Measurements from ENCODE around the gene GPX5. TPM values are rescaled to one million over a fixed set of nuclear protein-coding genes. Genes with fewer than 3 reads are reported as not detected.

The GPX5 gene, protein sequence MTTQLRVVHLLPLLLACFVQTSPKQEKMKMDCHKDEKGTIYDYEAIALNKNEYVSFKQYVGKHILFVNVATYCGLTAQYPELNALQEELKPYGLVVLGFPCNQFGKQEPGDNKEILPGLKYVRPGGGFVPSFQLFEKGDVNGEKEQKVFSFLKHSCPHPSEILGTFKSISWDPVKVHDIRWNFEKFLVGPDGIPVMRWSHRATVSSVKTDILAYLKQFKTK
- not detected in 2 replicates for total RNA-seq

DNA sequence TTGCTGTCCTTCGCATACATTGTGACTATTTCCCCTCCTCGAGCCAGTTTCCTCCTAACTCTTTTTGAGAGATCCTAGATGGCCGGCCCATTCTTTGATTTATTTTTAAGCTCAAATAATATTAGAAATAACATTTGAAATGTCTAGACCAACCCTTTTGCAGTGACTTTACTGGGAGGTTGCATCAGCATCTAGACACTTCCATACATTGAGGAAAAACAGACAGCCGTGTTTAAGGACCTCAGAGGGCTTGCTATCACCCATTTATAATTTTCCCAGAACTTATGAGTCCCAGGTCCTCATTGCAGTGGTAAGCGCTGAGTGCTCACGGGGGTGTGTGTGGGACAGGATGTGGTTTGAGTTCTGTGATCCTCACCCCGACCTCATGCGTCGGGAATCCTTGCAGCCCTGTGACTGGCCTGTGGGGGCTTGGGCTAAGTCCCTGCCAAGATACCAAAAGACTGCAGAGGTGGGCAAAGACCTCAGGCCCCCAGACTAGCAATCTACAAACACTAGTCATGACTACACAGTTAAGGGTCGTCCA is at the start of gene GPX5:
TSS of gene GPX5 (plus strand) at position 386 of the 544 bp plus-strand sequence. CDS start at position 519, 133 bp downstream.
- no peak within 1 kb of the TSS for H3K4me3 ChIP-seq (ENCODE audit: low read depth, low read length)
- no peak for DNase-seq (ENCODE audit: low read depth)
- no peak for TF ChIP-seq CTCF (IDR thresholded peaks at IDR 0.05; ENCODE audit: insufficient read depth, low read depth, low read length)

- TF ChIP-seq CTCF (IDR thresholded peaks at IDR 0.05; ENCODE audit: insufficient read depth, low read depth, low read length) = no peak
- no peak for DNase-seq (ENCODE audit: low read depth)
- no peak overlapping the region for H3K4me3 ChIP-seq (ENCODE audit: low read depth, low read length)
These were observed 47.2 kb upstream of the GPX5 start for GRCh38 chr6:28478518-28478917.

GRCh38 chr6:28480253-28480932 is 45.3 kb upstream of the GPX5 start:
- H3K4me3 ChIP-seq (ENCODE audit: low read depth, low read length) = no peak overlapping the region
- DNase-seq (ENCODE audit: low read depth) = no peak
- TF ChIP-seq CTCF (IDR thresholded peaks at IDR 0.05; ENCODE audit: insufficient read depth, low read depth, low read length) = no peak

DNA sequence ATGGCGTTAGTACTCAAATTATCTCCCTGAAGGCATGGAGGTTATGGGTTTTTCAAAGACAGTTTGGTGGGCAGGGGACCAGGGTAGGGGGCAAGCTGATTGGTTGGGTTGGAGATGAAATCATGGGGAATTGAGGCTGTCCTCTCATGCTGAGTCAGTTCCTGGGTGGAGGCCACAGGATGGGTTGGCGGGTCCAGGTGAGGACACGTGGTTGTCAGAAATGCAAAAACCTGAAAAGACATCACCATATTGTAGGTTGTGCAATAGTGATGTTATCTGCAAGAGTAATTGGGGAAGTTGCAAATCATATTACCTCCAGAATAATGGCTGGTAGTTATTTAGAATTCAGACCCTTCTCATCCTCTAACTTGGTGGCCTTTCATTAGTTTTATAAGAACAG is 40.2 kb upstream of the GPX5 start:
- TF ChIP-seq CTCF (IDR thresholded peaks at IDR 0.05; ENCODE audit: insufficient read depth, low read depth, low read length) = no peak
- DNase-seq (ENCODE audit: low read depth) = no peak
- no peak overlapping the region for H3K4me3 ChIP-seq (ENCODE audit: low read depth, low read length)

DNA sequence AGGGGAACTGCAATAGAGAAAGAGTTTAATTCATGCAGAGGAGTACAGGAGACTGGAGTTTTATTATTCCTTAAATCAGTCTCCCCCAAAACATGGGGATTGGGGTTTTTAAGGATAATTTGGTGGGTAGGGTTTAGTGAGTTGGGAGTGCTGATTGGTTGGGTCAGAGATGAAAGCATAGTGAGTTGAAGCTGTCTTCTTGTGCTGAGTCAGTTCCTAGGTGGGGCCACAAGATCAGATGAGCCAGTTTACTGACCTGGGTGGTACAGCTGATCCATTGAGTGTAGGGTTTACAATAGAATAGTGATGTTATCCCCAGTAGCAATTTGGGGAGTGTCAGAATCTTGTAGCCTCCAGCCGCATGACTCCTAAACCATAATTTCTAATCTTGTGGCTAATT is 39.1 kb upstream of the GPX5 start:
- TF ChIP-seq CTCF (IDR thresholded peaks at IDR 0.05; ENCODE audit: insufficient read depth, low read depth, low read length) = no peak
- no peak overlapping the region for H3K4me3 ChIP-seq (ENCODE audit: low read depth, low read length)
- DNase-seq (ENCODE audit: low read depth) = no peak

GRCh38 chr6:28486988-28487742 is 38.5 kb upstream of the GPX5 start:
- no peak overlapping the region for H3K4me3 ChIP-seq (ENCODE audit: low read depth, low read length)
- no peak for TF ChIP-seq CTCF (IDR thresholded peaks at IDR 0.05; ENCODE audit: insufficient read depth, low read depth, low read length)
- DNase-seq (ENCODE audit: low read depth) = no peak

Data from fibroblast of villous mesenchyme (primary cell).